Esophagus squamous epithelium (tissue), 4 donors: ENCODE data around the gene AKR1C1.

Source experiments
- CTCF ChIP-seq, 6 experiments: fragments of 450-650 bp in 4 of 6; fragments of 200-600 bp in 2 of 6; sonication (generic) in 2 of 6; IDR thresholded peaks; one replicate each; pipeline ENCODE4 v1.5.1; 2016 to 2019; ENCODE audit warnings: antibody characterized with exemption in 6 of 6, mild to moderate bottlenecking in 4 of 6, moderate library complexity in 4 of 6
- POLR2A ChIP-seq, 4 donors: fragments of 450-650 bp; IDR thresholded peaks; one replicate each; pipeline ENCODE4 v1.6.1; 2017; ENCODE audit warnings: antibody characterized with exemption in 4 of 4, mild to moderate bottlenecking in 4 of 4, moderate library complexity in 3 of 4

GRCh38 chr10:4918236-4918635 is 45.0 kb upstream of the AKR1C1 start:
- TF ChIP-seq CTCF (IDR thresholded peaks at IDR 0.05) (no peak), POLR2A (IDR thresholded peaks at IDR 0.05) (no peak)
